DND-41 (cell line): ENCODE measurements around the gene STK24.

ENCODE experiments used
- EZH2 ChIP-seq: IDR thresholded peaks from 3 replicates; pipeline ENCODE4 v1.6.1; 2012; ENCODE audit warnings: borderline replicate concordance, low read depth, mild to moderate bottlenecking, moderate library complexity, low read length, inconsistent platforms; ENCODE audit not compliant: severe bottlenecking
- TF ChIP-seq, protein P1 (sequence below): IDR thresholded peaks from 2 replicates; pipeline ENCODE4 v1.5.1; 2012; ENCODE audit warnings: borderline replicate concordance, low read length, moderate library complexity, mild to moderate bottlenecking; ENCODE audit not compliant: poor library complexity, severe bottlenecking; ENCODE audit errors: extremely low read depth

DNA sequence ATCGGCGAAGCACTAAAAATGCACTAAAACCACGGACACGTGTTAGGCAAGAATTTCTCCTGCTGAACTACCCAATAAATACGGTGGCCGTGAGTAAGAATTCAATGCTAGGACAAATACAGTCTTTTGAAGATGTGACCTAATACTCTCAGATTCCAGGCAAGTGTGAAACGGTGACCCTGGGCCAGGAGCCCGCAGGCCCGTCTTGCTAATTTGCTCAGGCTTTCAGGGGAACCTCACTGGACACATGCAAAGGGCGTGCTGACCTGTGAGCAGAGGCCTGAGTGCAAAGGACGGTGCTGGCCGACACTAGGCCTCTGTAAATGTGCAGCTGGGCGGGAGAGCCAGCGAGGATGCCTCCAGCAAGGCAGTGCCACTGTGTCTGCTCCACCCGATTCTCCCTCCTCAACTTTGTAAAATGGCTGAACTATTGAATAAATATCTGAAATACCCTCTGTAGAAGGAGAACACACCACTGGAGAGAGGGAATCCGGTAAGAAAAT lies 70.1 kb downstream of the STK24 start:
- no peak for TF ChIP-seq EZH2
- TF ChIP-seq, protein P1, sequence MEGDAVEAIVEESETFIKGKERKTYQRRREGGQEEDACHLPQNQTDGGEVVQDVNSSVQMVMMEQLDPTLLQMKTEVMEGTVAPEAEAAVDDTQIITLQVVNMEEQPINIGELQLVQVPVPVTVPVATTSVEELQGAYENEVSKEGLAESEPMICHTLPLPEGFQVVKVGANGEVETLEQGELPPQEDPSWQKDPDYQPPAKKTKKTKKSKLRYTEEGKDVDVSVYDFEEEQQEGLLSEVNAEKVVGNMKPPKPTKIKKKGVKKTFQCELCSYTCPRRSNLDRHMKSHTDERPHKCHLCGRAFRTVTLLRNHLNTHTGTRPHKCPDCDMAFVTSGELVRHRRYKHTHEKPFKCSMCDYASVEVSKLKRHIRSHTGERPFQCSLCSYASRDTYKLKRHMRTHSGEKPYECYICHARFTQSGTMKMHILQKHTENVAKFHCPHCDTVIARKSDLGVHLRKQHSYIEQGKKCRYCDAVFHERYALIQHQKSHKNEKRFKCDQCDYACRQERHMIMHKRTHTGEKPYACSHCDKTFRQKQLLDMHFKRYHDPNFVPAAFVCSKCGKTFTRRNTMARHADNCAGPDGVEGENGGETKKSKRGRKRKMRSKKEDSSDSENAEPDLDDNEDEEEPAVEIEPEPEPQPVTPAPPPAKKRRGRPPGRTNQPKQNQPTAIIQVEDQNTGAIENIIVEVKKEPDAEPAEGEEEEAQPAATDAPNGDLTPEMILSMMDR, result no peak
